Caco-2 (cell line): Measurements from ENCODE around the gene PEX19. TPM values are rescaled to one million over a fixed set of nuclear protein-coding genes. Genes with fewer than 3 reads are reported as not detected.

Experiments used
- BruUV-seq: library from RNA; stranded (reverse); fragments of 400-500 nt; replicated peaks from 2 replicates; lab custom pipeline; 2021; lab: Mats Ljungman, UMichigan
- CTCF ChIA-PET: fragments of 300-600 bp; sonication (Branson Sonifier 250); formaldehyde crosslinking; loops from one replicate; lab custom pipeline; 2022; ENCODE audit warnings: antibody characterized with exemption; lab: Charles Lee
- POLR2A ChIA-PET: fragments of 300-600 bp; sonication (Branson Sonifier 250); formaldehyde crosslinking; loops from one replicate; lab custom pipeline; 2022; ENCODE audit warnings: antibody characterized with exemption; lab: Charles Lee
- DNase-seq, 2 experiments: peaks; one replicate each; pipeline versions ENCODE4 v3.0.0 to v3.0.0-alpha.2; 2020 to 2022
- H3K27me3 ChIP-seq: replicated peaks from 2 replicates; pipeline ENCODE4 v1.6.0; 2011; ENCODE audit warnings: low read length; ENCODE audit not compliant: control insufficient read depth, insufficient read depth
- H3K36me3 ChIP-seq: 2 replicates; pipeline ENCODE4 v1.5.1; 2011; ENCODE audit warnings: low read length; ENCODE audit not compliant: control insufficient read depth, insufficient read depth
- H3K4me1 ChIP-seq: fragments of 250-450 bp; sonication (Bioruptor Pico); 2 replicates; pipeline ENCODE4 v1.5.1; 2020; ENCODE audit warnings: mild to moderate bottlenecking
- H3K4me3 ChIP-seq: 2 replicates; pipeline ENCODE4 v1.5.1; 2011; ENCODE audit warnings: low read depth, mild to moderate bottlenecking, control low read depth, low read length
- H3K9me3 ChIP-seq: fragments of 250-450 bp; sonication (Bioruptor Pico); 2 replicates; pipeline ENCODE4 v1.5.1; 2020; ENCODE audit warnings: mild to moderate bottlenecking, moderate library complexity
- H3K27ac Mint-ChIP-seq: one replicate; pipeline ENCODE4 v1.8.0; 2022; ENCODE audit warnings: mixed read lengths; ENCODE audit not compliant: unreplicated experiment
- H3K27me3 Mint-ChIP-seq: one replicate; pipeline ENCODE4 v1.8.0; 2022; ENCODE audit warnings: mixed read lengths; ENCODE audit not compliant: insufficient read depth, unreplicated experiment
- H3K36me3 Mint-ChIP-seq: one replicate; pipeline ENCODE4 v1.8.0; 2022; ENCODE audit warnings: mild to moderate bottlenecking, mixed read lengths; ENCODE audit not compliant: insufficient read depth, unreplicated experiment
- H3K4me1 Mint-ChIP-seq: one replicate; pipeline ENCODE4 v1.8.0; 2022; ENCODE audit warnings: low read depth, mixed read lengths; ENCODE audit not compliant: unreplicated experiment
- H3K4me3 Mint-ChIP-seq: one replicate; pipeline ENCODE4 v1.8.0; 2022; ENCODE audit warnings: mild to moderate bottlenecking, moderate library complexity, mixed read lengths; ENCODE audit not compliant: unreplicated experiment
- H3K9me3 Mint-ChIP-seq: one replicate; pipeline ENCODE4 v1.8.0; 2022; ENCODE audit warnings: mixed read lengths; ENCODE audit not compliant: unreplicated experiment
- intact Hi-C: fragments of 100-400 bp; cut with micrococcal nuclease; formaldehyde crosslinking; loops from one replicate; pipeline ENCODE4 v1.10.0; 2022; ENCODE audit not compliant: unreplicated experiment
- total RNA-seq: library from RNA; stranded (reverse); gene quantifications from 2 replicates; pipeline ENCODE4 v1.2.3, GENCODE V29; 2022
- TF ChIP-seq, protein P1 (sequence below), 2 experiments: fragments of 200-600 bp in 1 of 2; IDR thresholded peaks; 1 replicate in 1 of 2; 2 replicates in 1 of 2; pipeline versions ENCODE4 v1.5.1 to v1.8.0; 2011 to 2022; ENCODE audit warnings: antibody characterized with exemption in 1 of 2, control low read depth in 1 of 2, inconsistent platforms in 1 of 2, low read depth in 1 of 2, low read length in 1 of 2, mild to moderate bottlenecking in 1 of 2, moderate library complexity in 1 of 2; ENCODE audit not compliant: insufficient read depth in 1 of 2, severe bottlenecking in 1 of 2, unreplicated experiment in 1 of 2

Gene PEX19
- total RNA-seq, 1 experiment from 2014 or later = 59.3 TPM

DNA sequence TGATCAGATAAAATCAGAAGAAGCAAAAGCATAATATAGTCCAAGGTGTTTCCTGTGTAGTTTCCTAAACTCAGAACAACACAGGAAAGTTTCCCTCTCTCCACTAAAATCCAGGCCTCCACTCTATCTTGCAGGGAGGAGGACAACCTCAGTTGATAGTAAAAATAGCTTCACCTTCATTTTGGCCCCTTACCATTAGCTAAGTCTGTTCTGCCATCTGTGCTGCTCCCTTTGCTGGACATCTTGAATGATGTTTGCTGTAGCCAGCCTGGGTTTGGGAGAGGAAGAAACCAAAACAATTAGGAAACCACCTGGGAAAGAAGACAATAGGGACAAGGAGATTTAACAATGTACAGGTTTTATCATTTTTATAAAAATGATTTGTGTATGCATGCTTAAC is 41.2 kb downstream of the PEX19 start:
- Mint-ChIP-seq H3K4me1 (no peaks in the 10 kb centered on the region), H3K4me3 (no peak overlapping the region), H3K27ac (no peak overlapping the region), H3K9me3 (no peaks in the 10 kb centered on the region), H3K36me3 (peaks cover 35% of the 10 kb centered on the region), H3K27me3 (no peaks in the 10 kb centered on the region)
- H3K9me3 ChIP-seq = no peaks in the 10 kb centered on the region
- H3K36me3 ChIP-seq = no peaks in the 10 kb centered on the region
- no peaks in the 10 kb centered on the region for H3K27me3 ChIP-seq
- TF ChIP-seq, protein P1, sequence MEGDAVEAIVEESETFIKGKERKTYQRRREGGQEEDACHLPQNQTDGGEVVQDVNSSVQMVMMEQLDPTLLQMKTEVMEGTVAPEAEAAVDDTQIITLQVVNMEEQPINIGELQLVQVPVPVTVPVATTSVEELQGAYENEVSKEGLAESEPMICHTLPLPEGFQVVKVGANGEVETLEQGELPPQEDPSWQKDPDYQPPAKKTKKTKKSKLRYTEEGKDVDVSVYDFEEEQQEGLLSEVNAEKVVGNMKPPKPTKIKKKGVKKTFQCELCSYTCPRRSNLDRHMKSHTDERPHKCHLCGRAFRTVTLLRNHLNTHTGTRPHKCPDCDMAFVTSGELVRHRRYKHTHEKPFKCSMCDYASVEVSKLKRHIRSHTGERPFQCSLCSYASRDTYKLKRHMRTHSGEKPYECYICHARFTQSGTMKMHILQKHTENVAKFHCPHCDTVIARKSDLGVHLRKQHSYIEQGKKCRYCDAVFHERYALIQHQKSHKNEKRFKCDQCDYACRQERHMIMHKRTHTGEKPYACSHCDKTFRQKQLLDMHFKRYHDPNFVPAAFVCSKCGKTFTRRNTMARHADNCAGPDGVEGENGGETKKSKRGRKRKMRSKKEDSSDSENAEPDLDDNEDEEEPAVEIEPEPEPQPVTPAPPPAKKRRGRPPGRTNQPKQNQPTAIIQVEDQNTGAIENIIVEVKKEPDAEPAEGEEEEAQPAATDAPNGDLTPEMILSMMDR (IDR thresholded peaks at IDR 0.05; ENCODE audit: insufficient read depth in 1 of 2, low read depth in 1 of 2, low read length in 1 of 2, severe bottlenecking in 1 of 2, unreplicated experiment in 1 of 2) = no peak
- CTCF ChIA-PET = interaction anchor here (1.3 kb wide), 1 partner anchor 50 kb away, joined by 3 read pairs; no protein-coding TSS in a partner anchor
- intact Hi-C loops = no loop called here
- no peaks in the 10 kb centered on the region for H3K4me1 ChIP-seq
- POLR2A ChIA-PET = interaction anchor here (0.8 kb wide), 1 partner anchor 17 kb away, joined by 3 read pairs; no protein-coding TSS in a partner anchor
- no TSS peak for BruUV-seq
- H3K4me3 ChIP-seq = no peak overlapping the region
- no peak for DNase-seq

DNA sequence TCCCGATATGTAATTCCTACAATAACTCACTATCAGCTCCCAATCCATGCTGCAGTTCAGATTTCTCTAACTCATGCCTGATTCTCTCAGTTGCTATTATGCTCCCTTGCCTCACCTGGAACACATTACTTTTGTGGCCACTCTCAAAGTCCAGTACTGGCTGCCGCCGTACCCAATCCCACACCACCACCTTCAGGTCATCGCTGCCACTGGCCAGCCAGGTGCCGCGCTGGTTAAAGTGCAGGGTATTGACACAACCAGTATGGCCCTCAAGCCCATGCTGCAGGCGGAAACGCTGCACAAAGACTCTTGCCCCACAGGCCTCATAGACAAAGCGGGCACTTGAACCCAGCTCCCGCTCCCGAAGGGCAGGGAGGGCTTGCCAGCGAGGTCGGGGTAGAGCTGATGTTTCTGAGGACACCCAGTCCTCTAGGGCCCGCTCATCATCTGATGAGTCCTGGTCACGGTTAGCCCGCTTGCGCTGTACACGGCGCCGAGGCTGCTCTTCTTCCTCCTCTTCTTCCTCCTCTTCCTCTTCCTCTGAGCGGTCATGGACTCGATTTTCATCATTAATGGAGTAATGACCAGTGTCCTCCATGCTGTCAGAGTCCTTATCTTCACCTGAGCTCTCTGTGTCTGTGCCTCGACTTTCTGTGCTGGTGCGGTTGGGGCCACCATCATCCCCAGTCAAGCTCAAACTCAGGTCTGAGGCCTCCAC is 45.2 kb downstream of the PEX19 start:
- Histone ChIP-seq H3K4me3 (no peak overlapping the region), H3K27me3 (no peaks in the 10 kb centered on the region), H3K36me3 (no peaks in the 10 kb centered on the region; the same call in 1 of the 2 replicates), H3K4me1 (no peaks in the 10 kb centered on the region), H3K9me3 (no peaks in the 10 kb centered on the region)
- ChIA-PET POLR2A (no interaction called here), CTCF (interaction anchor here (0.6 kb wide), 1 partner anchor 46 kb away, joined by 3 read pairs; no protein-coding TSS in a partner anchor)
- TF ChIP-seq, protein P1 (IDR thresholded peaks at IDR 0.05; ENCODE audit: insufficient read depth in 1 of 2, low read depth in 1 of 2, low read length in 1 of 2, severe bottlenecking in 1 of 2, unreplicated experiment in 1 of 2) = no peak
- TSS peak; percentile 34 for BruUV-seq
- no peak for DNase-seq
- no peaks in the 10 kb centered on the region for H3K9me3 Mint-ChIP-seq
- H3K4me1 Mint-ChIP-seq = no peaks in the 10 kb centered on the region
- intact Hi-C loops = no loop called here
- no peak overlapping the region for H3K4me3 Mint-ChIP-seq
- H3K36me3 Mint-ChIP-seq = peaks cover 49% of the 10 kb centered on the region
- no peak overlapping the region for H3K27ac Mint-ChIP-seq
- H3K27me3 Mint-ChIP-seq = no peaks in the 10 kb centered on the region

- H3K9me3 ChIP-seq = no peaks in the 10 kb centered on the region
- no peaks in the 10 kb centered on the region; the same call in 1 of the 2 replicates for H3K36me3 ChIP-seq
- BruUV-seq = no TSS peak
- no peak for DNase-seq
- intact Hi-C loops = no loop called here
- Mint-ChIP-seq H3K36me3 (peaks cover 51% of the 10 kb centered on the region), H3K4me3 (no peak overlapping the region), H3K27ac (no peak overlapping the region), H3K9me3 (no peaks in the 10 kb centered on the region), H3K27me3 (no peaks in the 10 kb centered on the region), H3K4me1 (no peaks in the 10 kb centered on the region)
- no peaks in the 10 kb centered on the region for H3K27me3 ChIP-seq
- no peaks in the 10 kb centered on the region for H3K4me1 ChIP-seq
- POLR2A ChIA-PET = interaction anchor here (0.5 kb wide), 1 partner anchor 11 kb away, joined by 3 read pairs; no protein-coding TSS in a partner anchor
- no peak overlapping the region for H3K4me3 ChIP-seq
- TF ChIP-seq, protein P1 (IDR thresholded peaks at IDR 0.05; ENCODE audit: insufficient read depth in 1 of 2, low read depth in 1 of 2, low read length in 1 of 2, severe bottlenecking in 1 of 2, unreplicated experiment in 1 of 2) = no peak
- CTCF ChIA-PET = no interaction called here
These were observed 46.5 kb downstream of the PEX19 start for GRCh38 chr1:160238408-160238807.
